Ovary (tissue), 3 donors: ENCODE results near the gene PATJ.

Experiments used
- EP300 ChIP-seq: sonication (generic); formaldehyde crosslinking; IDR thresholded peaks from one replicate; pipeline ENCODE4 v1.6.1; 2017; ENCODE audit warnings: antibody characterized with exemption
- POLR2A ChIP-seq: fragments of 450-650 bp; IDR thresholded peaks from one replicate; pipeline ENCODE4 v1.6.1; 2017; ENCODE audit warnings: antibody characterized with exemption, mild to moderate bottlenecking, moderate library complexity
- TF ChIP-seq, protein P1 (sequence below), 3 donors: fragments of 450-650 bp in 2 of 3; fragments of 200-600 bp in 1 of 3; IDR thresholded peaks; one replicate each; pipeline versions ENCODE4 v1.5.1 to v1.8.0; 2016 to 2022; ENCODE audit warnings: antibody characterized with exemption in 3 of 3, mild to moderate bottlenecking in 1 of 3
- donor health status: DM: no; HTN: no; CAD: no.

DNA sequence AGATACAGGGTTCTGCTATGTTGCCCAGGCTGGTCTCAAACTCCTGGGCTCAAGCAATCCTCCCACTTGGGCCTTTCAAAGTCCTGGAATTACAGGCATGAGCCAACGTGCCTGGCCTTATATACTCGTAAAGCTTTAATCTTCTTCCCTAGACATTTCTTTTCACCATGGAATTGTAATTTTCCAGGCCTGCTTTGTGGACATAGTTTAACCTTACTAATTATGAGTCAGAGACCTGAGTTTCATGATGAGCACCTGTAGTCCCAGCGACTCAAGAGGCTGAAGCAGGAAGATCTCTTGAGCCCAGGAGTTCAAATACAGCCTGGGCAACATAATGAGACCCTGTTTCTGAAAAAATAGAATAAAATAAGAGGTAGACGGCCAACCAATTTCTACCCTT is 12.3 kb downstream of the PATJ start:
- TF ChIP-seq, protein P1, sequence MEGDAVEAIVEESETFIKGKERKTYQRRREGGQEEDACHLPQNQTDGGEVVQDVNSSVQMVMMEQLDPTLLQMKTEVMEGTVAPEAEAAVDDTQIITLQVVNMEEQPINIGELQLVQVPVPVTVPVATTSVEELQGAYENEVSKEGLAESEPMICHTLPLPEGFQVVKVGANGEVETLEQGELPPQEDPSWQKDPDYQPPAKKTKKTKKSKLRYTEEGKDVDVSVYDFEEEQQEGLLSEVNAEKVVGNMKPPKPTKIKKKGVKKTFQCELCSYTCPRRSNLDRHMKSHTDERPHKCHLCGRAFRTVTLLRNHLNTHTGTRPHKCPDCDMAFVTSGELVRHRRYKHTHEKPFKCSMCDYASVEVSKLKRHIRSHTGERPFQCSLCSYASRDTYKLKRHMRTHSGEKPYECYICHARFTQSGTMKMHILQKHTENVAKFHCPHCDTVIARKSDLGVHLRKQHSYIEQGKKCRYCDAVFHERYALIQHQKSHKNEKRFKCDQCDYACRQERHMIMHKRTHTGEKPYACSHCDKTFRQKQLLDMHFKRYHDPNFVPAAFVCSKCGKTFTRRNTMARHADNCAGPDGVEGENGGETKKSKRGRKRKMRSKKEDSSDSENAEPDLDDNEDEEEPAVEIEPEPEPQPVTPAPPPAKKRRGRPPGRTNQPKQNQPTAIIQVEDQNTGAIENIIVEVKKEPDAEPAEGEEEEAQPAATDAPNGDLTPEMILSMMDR (IDR thresholded peaks at IDR 0.05), result no peak
- no peak for TF ChIP-seq EP300
- no peak for TF ChIP-seq POLR2A
